Mesothelial cell of epicardium (in vitro differentiated cells): ENCODE data around the gene TMEM254. TPM values are rescaled to one million over a fixed set of nuclear protein-coding genes. Genes with fewer than 3 reads are reported as not detected.

Experiments
- DNase-seq, 2 experiments: peaks; one replicate each; pipeline ENCODE4 v3.0.0; 2021; ENCODE audit warnings: low spot score in 2 of 2; ENCODE audit not compliant: unreplicated experiment in 2 of 2
- H3K27ac Mint-ChIP-seq: 2 replicates; pipeline ENCODE4 v1.8.0; 2021; ENCODE audit warnings: mixed read lengths
- H3K27me3 Mint-ChIP-seq: 2 replicates; pipeline ENCODE4 v1.8.0; 2021; ENCODE audit warnings: low read depth, mixed read lengths
- H3K36me3 Mint-ChIP-seq: 2 replicates; pipeline ENCODE4 v1.8.0; 2021; ENCODE audit warnings: mixed read lengths
- H3K4me1 Mint-ChIP-seq: 2 replicates; pipeline ENCODE4 v1.8.0; 2021; ENCODE audit warnings: mixed read lengths
- H3K4me3 Mint-ChIP-seq: 2 replicates; pipeline ENCODE4 v1.8.0; 2021; ENCODE audit warnings: mild to moderate bottlenecking, moderate library complexity, mixed read lengths
- H3K9me3 Mint-ChIP-seq: 2 replicates; pipeline ENCODE4 v1.8.0; 2021; ENCODE audit warnings: mixed read lengths
- CTCF ChIP-seq: fragments of 200-600 bp; sonication (generic); IDR thresholded peaks from one replicate; pipeline ENCODE4 v1.5.0; 2021; ENCODE audit warnings: antibody characterized with exemption; ENCODE audit not compliant: unreplicated experiment
- total RNA-seq: library from RNA; stranded (reverse); gene quantifications from 3 replicates; pipeline ENCODE4 v1.2.1, GENCODE V29; 2021

The TMEM254 gene
- total RNA-seq, 1 donor from 2014 or later: 26.1 TPM

- no peak for DNase-seq
- no peaks in the 10 kb centered on the region for H3K27me3 Mint-ChIP-seq
- no peaks in the 10 kb centered on the region for H3K36me3 Mint-ChIP-seq
- no peak overlapping the region for H3K4me3 Mint-ChIP-seq
- no peak overlapping the region for H3K27ac Mint-ChIP-seq
- H3K9me3 Mint-ChIP-seq: no peaks in the 10 kb centered on the region
- H3K4me1 Mint-ChIP-seq: peaks cover 25% of the 10 kb centered on the region
- no peak for TF ChIP-seq CTCF
Measured at GRCh38 chr10:80140251-80140650, 61.8 kb downstream of the TMEM254 start.

- peak overlapping the region; percentile 30 for H3K27ac Mint-ChIP-seq
- TF ChIP-seq CTCF: no peak
- H3K4me1 Mint-ChIP-seq: peaks cover 22% of the 10 kb centered on the region
Measured at GRCh38 chr10:80141696-80142460, 63.4 kb downstream of the TMEM254 start.

More at GRCh38 chr10:80141696-80142460, 63.4 kb downstream of the TMEM254 start:
- no peaks in the 10 kb centered on the region for H3K27me3 Mint-ChIP-seq
- H3K4me3 Mint-ChIP-seq: no peak overlapping the region
- no peaks in the 10 kb centered on the region for H3K36me3 Mint-ChIP-seq
- DNase-seq: no peak
- no peaks in the 10 kb centered on the region for H3K9me3 Mint-ChIP-seq

Other genes starting within 250 kb of the TMEM254 start
- 1.7 to 2.7 TPM (median 2.2 TPM) in 3 replicates for gene SFTPD, start 129.6 kb upstream of the TMEM254 start, total RNA-seq
- gene PLAC9, start 54.1 kb downstream of the TMEM254 start, total RNA-seq: 24.0 to 30.3 TPM (median 25.1 TPM) in 3 replicates
- 215 to 238 TPM (median 226 TPM) in 3 replicates for gene ANXA11, start 126.9 kb downstream of the TMEM254 start, total RNA-seq
- 0.09 to 0.22 TPM (median 0.18 TPM) in 3 replicates for gene MAT1A, start 211.0 kb downstream of the TMEM254 start, total RNA-seq